ENCODE data around the gene MTR. TPM values are rescaled to one million over a fixed set of nuclear protein-coding genes. Genes with fewer than 3 reads are reported as not detected.

Gene MTR
- total RNA-seq, 4 donors from 2014 or later: 26.1 to 41.6 (median 32.8) TPM

GRCh38 chr1:236944556-236944955, 149.5 kb downstream of the MTR start:
- TF ChIP-seq CTCF (IDR thresholded peaks at IDR 0.05; ENCODE audit: low read depth): no peak

DNA sequence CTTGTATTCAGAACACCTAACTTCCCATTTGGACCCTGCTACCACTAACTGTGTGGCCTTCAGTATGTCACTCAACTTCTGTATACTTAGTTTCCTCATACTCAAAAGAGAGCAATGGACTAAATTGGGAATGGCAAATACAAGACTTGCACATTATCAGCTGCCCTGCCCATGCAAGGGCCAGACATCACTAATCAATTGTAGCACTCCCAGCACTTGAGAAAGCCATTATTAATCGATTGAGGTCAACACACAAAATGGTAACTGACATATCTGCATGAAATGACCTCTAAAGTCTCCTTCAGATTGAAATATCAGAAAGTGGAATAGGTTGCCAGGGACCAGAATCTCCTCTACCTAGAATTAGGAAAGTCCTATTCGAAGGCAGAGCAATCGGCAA, 149.9 kb downstream of the MTR start:
- TF ChIP-seq CTCF (IDR thresholded peaks at IDR 0.05; ENCODE audit: low read depth): no peak

DNA sequence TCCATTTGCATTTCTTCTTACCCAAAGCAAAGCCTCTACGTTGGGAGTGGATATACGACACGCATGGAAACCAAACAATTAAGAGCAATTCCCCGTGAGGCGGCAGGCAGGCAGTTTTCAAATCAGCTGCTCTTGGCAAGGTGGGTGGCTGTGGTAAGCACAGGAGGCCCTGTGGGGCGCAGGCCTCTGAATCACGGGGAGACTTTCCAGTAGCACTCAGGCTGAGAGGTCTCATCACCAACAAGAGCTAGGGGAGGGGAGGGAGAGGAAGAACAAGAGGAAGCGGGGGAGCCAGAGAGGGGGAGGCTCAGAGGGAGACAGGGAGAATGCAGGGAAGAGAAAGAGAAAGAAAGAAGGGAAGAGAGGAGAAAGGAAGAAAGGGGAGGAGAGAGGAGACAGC, 152.7 kb downstream of the MTR start:
- no peak for TF ChIP-seq CTCF (IDR thresholded peaks at IDR 0.05; ENCODE audit: low read depth)

- TF ChIP-seq CTCF (IDR thresholded peaks at IDR 0.05; ENCODE audit: low read depth): no peak
These were observed 153.3 kb downstream of the MTR start for GRCh38 chr1:236948381-236948780.

DNA sequence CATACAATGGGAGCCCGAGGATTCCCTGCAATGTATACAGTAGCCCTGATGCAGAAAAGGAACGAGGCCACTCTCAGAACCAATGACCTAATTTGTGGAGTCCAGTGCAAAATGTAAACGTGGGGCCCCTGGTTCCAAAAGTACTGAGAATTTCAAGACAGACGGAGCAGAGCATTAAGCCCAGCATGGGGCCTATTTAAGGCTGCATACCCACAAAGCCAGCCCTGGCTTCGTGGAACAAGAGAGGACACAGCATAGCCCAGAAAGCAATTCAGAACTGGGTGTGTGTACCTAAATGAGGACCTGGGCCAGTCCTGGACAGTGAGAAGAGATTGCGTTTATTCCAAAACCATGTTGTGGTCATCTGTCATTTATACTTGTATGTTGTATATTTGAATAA, 153.9 kb downstream of the MTR start:
- no peak for TF ChIP-seq CTCF (IDR thresholded peaks at IDR 0.05; ENCODE audit: low read depth)

- no peak for TF ChIP-seq CTCF (IDR thresholded peaks at IDR 0.05; ENCODE audit: low read depth)
These were observed 155.3 kb downstream of the MTR start for GRCh38 chr1:236950365-236950764.

- no peak for TF ChIP-seq CTCF (IDR thresholded peaks at IDR 0.05; ENCODE audit: low read depth)
These were observed 156.6 kb downstream of the MTR start for GRCh38 chr1:236951672-236952071.

All from subcutaneous adipose tissue (tissue), 4 donors.